GM12892 (cell line): ENCODE data around the gene MGAT5.

ENCODE experiments used
- POLR2A ChIP-seq: IDR thresholded peaks from 2 replicates; pipeline ENCODE4 v1.6.1; 2011; ENCODE audit warnings: low read depth, low read length, control low read depth
- TAF1 ChIP-seq: IDR thresholded peaks from 2 replicates; pipeline ENCODE4 v1.6.1; 2011; ENCODE audit warnings: low read depth, mild to moderate bottlenecking, control low read depth, low read length, borderline replicate concordance

DNA sequence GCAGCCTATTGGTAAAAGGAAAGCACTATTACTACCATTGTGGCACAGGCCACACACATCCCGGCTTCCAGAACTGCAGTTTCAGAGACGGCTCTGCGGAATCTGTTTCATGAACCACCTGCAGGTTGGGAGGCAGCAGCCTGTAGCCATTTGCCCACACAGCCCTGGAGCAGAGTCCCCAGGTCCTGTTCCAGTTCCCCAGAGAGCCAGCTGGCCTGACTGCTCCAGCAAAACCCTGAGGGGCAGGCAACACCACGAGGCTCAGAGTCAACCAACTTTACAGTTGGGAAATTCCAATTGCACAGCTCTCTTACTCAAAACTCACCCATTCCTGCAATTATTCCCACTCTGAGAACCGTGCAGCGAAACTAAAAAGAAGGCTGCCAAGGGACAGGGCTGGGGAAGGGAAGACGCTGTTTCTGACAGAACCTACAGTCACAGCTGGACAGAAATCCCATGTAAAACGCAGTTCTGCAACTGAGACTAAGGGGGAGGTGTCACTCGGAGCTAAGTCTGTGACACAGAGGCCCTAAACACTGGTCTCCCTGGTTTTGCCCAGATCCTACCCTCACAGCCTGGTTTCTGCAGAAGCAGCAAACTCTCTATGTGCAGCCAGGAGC is 245.5 kb downstream of the MGAT5 start:
- TF ChIP-seq POLR2A, result no peak
- TF ChIP-seq TAF1, result no peak
